ENCODE measurements around the gene PGLYRP4.

The PGLYRP4 gene

DNA sequence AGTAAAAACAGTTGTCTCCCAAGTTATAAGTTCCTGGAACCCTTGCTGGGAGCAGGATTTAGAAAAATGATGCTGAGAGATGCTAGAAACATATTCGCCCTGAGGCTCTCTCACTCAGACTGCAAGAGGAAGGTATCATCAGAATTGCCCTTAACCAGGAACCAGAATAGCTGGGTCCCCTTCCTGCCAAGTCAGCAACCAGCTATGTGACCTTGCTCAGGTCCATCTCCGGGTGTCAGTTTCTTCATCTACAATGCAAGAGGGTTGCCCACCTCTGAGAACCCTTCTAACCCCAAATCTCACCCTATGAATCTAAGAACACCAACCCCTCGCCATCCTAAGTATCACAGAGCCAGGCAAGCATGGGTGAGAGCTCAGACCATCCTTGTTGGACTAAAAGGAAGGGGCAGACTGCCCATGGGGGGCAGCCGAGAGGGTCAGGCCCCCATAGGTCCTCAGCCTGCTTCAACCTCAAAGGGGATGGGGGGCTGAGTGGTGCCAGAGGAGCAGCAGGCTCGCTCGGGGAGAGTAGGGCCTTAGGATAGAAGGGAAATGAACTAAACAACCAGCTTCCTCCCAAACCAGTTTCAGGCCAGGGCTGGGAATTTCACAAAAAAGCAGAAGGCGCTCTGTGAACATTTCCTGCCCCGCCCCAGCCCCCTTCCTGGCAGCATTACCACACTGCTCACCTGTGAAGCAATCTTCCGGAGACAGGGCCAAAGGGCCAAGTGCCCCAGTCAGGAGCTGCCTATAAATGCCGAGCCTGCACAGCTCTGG lies 8.6 kb upstream of the PGLYRP4 start:
- DNase-seq (ENCODE audit: low read depth), result no peak
- TF ChIP-seq, protein P1, sequence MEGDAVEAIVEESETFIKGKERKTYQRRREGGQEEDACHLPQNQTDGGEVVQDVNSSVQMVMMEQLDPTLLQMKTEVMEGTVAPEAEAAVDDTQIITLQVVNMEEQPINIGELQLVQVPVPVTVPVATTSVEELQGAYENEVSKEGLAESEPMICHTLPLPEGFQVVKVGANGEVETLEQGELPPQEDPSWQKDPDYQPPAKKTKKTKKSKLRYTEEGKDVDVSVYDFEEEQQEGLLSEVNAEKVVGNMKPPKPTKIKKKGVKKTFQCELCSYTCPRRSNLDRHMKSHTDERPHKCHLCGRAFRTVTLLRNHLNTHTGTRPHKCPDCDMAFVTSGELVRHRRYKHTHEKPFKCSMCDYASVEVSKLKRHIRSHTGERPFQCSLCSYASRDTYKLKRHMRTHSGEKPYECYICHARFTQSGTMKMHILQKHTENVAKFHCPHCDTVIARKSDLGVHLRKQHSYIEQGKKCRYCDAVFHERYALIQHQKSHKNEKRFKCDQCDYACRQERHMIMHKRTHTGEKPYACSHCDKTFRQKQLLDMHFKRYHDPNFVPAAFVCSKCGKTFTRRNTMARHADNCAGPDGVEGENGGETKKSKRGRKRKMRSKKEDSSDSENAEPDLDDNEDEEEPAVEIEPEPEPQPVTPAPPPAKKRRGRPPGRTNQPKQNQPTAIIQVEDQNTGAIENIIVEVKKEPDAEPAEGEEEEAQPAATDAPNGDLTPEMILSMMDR (IDR thresholded peaks at IDR 0.05; ENCODE audit: low read depth, low read length, missing control alignments), result no peak
- H3K4me3 ChIP-seq (ENCODE audit: low read depth, low read length), result no peak overlapping the region

DNA sequence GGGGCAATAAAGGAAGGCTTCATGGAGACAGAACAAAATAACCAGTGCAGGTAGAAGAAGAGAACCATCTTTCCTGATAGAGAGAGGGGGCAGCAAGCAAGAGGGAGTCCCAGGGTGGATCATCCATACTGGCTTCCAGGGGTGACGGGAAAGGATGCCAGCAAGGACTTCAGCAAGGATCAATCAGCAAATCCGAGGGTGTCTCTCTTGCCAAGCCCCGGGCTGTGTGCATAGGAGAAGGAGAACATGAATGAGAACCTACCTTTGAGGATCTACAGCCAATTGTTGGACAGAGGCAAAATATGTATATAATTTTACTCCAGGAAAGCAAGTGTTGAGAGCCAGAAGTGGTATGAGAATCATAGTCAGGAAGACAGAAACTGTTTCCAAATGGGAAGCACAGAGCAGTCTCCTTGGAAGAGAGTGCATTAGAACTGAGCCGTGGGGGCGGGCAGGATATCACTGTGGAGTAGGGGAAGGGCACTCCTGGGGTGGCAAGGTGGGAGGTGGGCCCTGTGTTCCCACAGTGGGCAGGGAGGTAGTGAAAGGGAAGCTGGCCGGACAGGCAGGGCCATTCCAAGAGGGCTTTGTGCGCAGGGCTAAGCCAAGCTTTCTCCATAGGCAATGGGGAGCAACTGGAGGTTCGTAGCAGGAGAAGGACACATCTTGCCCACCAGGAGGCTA lies 7.9 kb upstream of the PGLYRP4 start:
- TF ChIP-seq, protein P1 (IDR thresholded peaks at IDR 0.05; ENCODE audit: low read depth, low read length, missing control alignments), result no peak
- H3K4me3 ChIP-seq (ENCODE audit: low read depth, low read length), result no peak overlapping the region
- DNase-seq (ENCODE audit: low read depth), result no peak

DNA sequence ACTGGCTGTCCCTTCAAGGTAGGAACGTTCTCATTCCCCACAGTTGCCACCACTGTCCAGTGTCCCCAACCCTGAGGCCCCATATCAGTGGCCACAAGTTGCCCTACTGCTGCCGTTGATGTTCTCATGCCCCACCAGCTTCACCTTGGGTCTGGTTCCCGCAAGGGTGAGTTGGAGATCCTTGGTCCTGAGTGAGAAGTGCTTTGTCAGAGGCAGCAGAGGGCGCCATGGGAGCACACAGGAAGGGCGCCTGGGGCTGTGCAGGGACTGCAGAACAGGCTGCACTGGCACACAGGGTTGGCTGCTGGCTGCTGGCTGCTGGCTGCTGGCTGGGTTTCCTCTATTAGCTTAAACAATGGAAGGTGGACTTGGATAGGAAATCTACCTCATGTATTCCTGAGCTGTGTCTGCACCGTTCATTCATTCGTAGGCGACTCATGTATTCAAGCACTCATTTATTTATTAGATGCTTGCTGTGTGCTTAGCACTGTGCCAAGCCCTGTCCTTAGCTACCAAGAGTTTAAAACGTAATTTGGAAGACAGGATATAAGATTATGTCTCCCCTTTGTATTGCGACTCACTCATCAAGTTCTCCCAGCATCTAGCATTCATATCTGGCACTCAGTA lies 6.9 kb upstream of the PGLYRP4 start:
- H3K4me3 ChIP-seq (ENCODE audit: low read depth, low read length), result no peak overlapping the region
- TF ChIP-seq, protein P1 (IDR thresholded peaks at IDR 0.05; ENCODE audit: low read depth, low read length, missing control alignments), result peak; percentile 75
- DNase-seq (ENCODE audit: low read depth), result no peak

DNA sequence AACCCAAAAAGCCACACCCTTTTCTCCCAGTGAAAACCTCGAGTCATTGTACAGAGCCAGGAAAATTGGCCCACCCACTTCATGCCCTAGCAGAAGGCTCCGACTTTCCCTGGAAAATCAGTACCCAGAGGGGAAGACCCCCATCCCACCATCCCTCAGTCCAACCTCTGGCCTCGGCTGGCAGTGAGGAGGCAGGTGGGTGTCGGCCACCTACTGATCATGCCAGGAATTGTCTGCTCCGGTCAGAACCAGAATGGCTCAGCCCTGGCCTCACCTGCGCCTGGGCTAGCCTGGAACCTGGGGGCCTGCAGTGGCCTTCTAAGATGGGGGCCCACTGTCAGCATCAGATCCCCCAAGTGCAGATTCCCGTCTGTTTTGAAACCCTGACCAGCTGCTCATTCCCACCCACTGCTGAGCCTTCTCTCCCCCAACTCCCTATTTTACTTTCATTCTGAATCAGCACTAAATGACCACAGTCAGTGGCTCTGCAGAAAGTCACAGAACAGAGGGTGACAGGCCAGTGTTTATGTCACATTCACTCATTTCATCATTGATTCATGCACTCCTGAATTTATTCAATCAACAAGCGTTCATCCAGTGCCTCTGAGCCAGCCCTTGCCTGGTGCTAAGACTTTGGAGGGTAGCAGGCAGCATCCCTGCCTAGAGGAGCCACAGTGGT lies 6.0 kb upstream of the PGLYRP4 start:
- TF ChIP-seq, protein P1 (IDR thresholded peaks at IDR 0.05; ENCODE audit: low read depth, low read length, missing control alignments), result no peak
- no peak for DNase-seq (ENCODE audit: low read depth)
- no peak overlapping the region for H3K4me3 ChIP-seq (ENCODE audit: low read depth, low read length)

DNA sequence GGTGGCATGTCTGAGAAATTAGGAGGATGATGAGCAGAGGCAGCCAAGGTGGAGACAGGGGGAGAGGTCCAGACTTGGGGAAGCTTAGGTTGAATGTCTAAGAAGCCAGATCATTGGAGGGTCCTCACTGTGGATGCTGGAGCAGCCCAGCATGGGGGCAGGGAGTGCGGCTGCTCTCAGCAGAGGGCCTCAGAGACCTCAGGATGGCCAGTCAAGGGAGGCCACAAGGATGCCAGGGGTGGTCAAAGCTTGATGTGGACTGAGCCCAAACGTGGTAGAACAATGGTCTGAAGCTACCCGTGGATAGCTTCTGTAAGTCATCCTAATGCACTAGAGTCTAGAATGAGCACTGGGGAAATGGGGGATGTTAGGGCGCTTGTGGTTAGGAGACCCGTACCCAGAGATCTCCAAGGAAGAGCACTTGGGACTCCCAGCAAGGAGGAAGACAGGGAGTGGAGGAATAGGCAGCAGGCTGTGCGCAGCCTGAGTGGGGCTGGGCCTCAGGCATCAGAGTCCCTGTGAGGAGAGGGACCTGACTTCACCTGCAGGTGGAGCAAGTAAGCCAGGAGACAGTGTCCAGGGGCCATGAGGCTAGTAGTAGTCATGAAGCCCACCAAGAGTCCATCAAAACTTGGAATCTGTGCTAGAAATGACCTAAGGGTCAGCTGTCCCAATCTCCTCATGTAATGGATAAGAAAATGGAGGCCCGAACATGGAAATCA lies 4.7 kb upstream of the PGLYRP4 start:
- no peak overlapping the region for H3K4me3 ChIP-seq (ENCODE audit: low read depth, low read length)
- TF ChIP-seq, protein P1 (IDR thresholded peaks at IDR 0.05; ENCODE audit: low read depth, low read length, missing control alignments), result peak; percentile 60
- DNase-seq (ENCODE audit: low read depth), result no peak

DNA sequence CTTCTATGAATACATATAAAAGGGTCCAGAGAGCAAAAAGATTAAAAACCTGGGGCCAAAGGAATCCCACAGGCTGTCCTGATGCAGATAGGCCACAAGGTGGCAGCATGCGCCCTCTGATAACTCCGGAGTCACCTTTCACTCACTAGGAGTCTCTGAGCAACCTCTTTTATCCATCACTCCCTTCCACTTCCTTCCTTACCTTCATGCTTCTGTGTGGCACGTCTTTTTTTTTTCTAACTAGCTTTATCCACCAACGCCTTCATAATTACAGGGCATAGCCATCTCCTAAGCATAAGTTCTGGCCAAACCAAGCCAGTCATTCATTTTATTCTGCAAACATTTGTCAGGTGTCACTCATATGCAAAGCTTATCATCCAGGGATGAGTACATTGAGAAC lies 3.9 kb upstream of the PGLYRP4 start:
- DNase-seq (ENCODE audit: low read depth), result peak; percentile 31
- no peak overlapping the region for H3K4me3 ChIP-seq (ENCODE audit: low read depth, low read length)
- TF ChIP-seq, protein P1 (IDR thresholded peaks at IDR 0.05; ENCODE audit: low read depth, low read length, missing control alignments), result peak; percentile 86
